ENCODE data around the gene MICAL2. TPM values are rescaled to one million over a fixed set of nuclear protein-coding genes. Genes with fewer than 3 reads are reported as not detected.
A peak's percentile ranks its signal among the peaks of the same experiment; 100 is the strongest.

MICAL2 gene
- total RNA-seq, 1 donor from 2014 or later, result 237 TPM

GRCh38 chr11:12276831-12277475, 166.6 kb downstream of the MICAL2 start:
- Histone ChIP-seq H3K4me1 (peaks cover 0 to 9% of the 10 kb centered on the region in 2 donors), H3K9me3 (no peaks in the 10 kb centered on the region), H3K27ac (no peak overlapping the region), H3K4me3 (no peak overlapping the region), H3K27me3 (no peaks in the 10 kb centered on the region), H3K36me3 (peaks cover 0 to 5% of the 10 kb centered on the region in 2 donors)
- peak; percentile 4 to 30 for DNase-seq (ENCODE audit: low spot score in 2 of 2)
- intact Hi-C loops (cut with DNase I), result no loop called here
- TF ChIP-seq CTCF (IDR thresholded peaks at IDR 0.05), result no peak

- intact Hi-C loops (cut with DNase I), result no loop called here
- no peaks in the 10 kb centered on the region for H3K27me3 ChIP-seq
Measured at GRCh38 chr11:12278766-12279671, 168.6 kb downstream of the MICAL2 start.

GRCh38 chr11:12279672-12280108, 169.3 kb downstream of the MICAL2 start:
- Histone ChIP-seq H3K4me3 (no peak overlapping the region), H3K4me1 (peaks cover 0 to 15% of the 10 kb centered on the region in 2 donors), H3K27ac (peak overlapping the region; percentile 12 to 55), H3K36me3 (peaks cover 0 to 5% of the 10 kb centered on the region in 2 donors), H3K27me3 (no peaks in the 10 kb centered on the region), H3K9me3 (no peaks in the 10 kb centered on the region)
- peak in 1 of 2 donors; percentile 64 for DNase-seq (ENCODE audit: low spot score in 2 of 2)
- no peak for TF ChIP-seq CTCF (IDR thresholded peaks at IDR 0.05)
- intact Hi-C loops (cut with DNase I), result loop anchor here (5.0 to 10.0 kb wide), 4 partner anchors 162 to 475 kb away; no protein-coding TSS in a partner anchor

More at GRCh38 chr11:12278766-12279671, 168.6 kb downstream of the MICAL2 start:
- TF ChIP-seq CTCF (IDR thresholded peaks at IDR 0.05), result no peak
- Histone ChIP-seq H3K4me1 (peaks cover 0 to 11% of the 10 kb centered on the region in 2 donors), H3K9me3 (no peaks in the 10 kb centered on the region), H3K27ac (peak overlapping the region; percentile 12 to 55), H3K36me3 (peaks cover 0 to 5% of the 10 kb centered on the region in 2 donors), H3K4me3 (no peak overlapping the region)
- peak in 1 of 2 donors; percentile 57 for DNase-seq (ENCODE audit: low spot score in 2 of 2)

GRCh38 chr11:12280199-12280837, 169.9 kb downstream of the MICAL2 start:
- Histone ChIP-seq H3K4me3 (no peak overlapping the region), H3K27ac (peak overlapping the region; percentile 32 to 55), H3K27me3 (no peaks in the 10 kb centered on the region), H3K9me3 (no peaks in the 10 kb centered on the region), H3K36me3 (peaks cover 0 to 5% of the 10 kb centered on the region in 2 donors), H3K4me1 (peaks cover 0 to 19% of the 10 kb centered on the region in 2 donors)
- intact Hi-C loops (cut with DNase I), result loop anchor here (5.0 to 10.0 kb wide), 4 partner anchors 163 to 476 kb away; no protein-coding TSS in a partner anchor
- peak in 1 of 2 donors; percentile 59 for DNase-seq (ENCODE audit: low spot score in 2 of 2)
- no peak for TF ChIP-seq CTCF (IDR thresholded peaks at IDR 0.05)

GRCh38 chr11:12280838-12281565, 170.6 kb downstream of the MICAL2 start:
- Histone ChIP-seq H3K4me1 (peaks cover 2 to 26% of the 10 kb centered on the region in 2 donors), H3K9me3 (no peaks in the 10 kb centered on the region), H3K4me3 (no peak overlapping the region), H3K27ac (peak overlapping the region; percentile 32 to 55), H3K27me3 (no peaks in the 10 kb centered on the region), H3K36me3 (peaks cover 0 to 5% of the 10 kb centered on the region in 2 donors)
- DNase-seq (ENCODE audit: low spot score in 2 of 2), result peak in 1 of 2 donors; percentile 63
- no peak for TF ChIP-seq CTCF (IDR thresholded peaks at IDR 0.05)
- intact Hi-C loops (cut with DNase I), result loop anchor here (1.0 to 10.0 kb wide), 5 partner anchors 164 to 476 kb away; no protein-coding TSS in a partner anchor

Measured in ascending aorta (tissue), 2 donors.